HepG2 (cell line): Measurements from ENCODE around the gene TBC1D20. TPM values are rescaled to one million over a fixed set of nuclear protein-coding genes. Genes with fewer than 3 reads are reported as not detected.

Source experiments
- CAMTA2 ChIP-seq: sonication (generic); formaldehyde crosslinking; IDR thresholded peaks from 2 replicates; pipeline ENCODE4 v1.4.0; 2020; ENCODE audit warnings: mild to moderate bottlenecking, missing genetic modification reagents, borderline replicate concordance
- ESRRA ChIP-seq: sonication (generic); formaldehyde crosslinking; IDR thresholded peaks from 2 replicates; pipeline ENCODE4 v1.5.1; 2020; ENCODE audit warnings: mild to moderate bottlenecking, low read depth, missing genetic modification reagents
- FOXK2 ChIP-seq: fragments of 450-650 bp; IDR thresholded peaks from 2 replicates; pipeline ENCODE4 v1.6.1; 2016
- KLF12 ChIP-seq: sonication (generic); formaldehyde crosslinking; IDR thresholded peaks from 2 replicates; pipeline ENCODE4 v1.4.0; 2020; ENCODE audit warnings: missing genetic modification reagents, borderline replicate concordance
- KLF9 ChIP-seq: IDR thresholded peaks from 2 replicates; pipeline ENCODE4 v1.6.1; 2016; ENCODE audit warnings: low read depth
- MTF1 ChIP-seq: sonication (generic); formaldehyde crosslinking; IDR thresholded peaks from 2 replicates; pipeline ENCODE4 v1.5.0; 2020; ENCODE audit warnings: missing genetic modification reagents
- NBN ChIP-seq: fragments of 450-650 bp; conservative IDR thresholded peaks from 2 replicates; pipeline ENCODE4 v1.6.1; 2017
- NCOR1 ChIP-seq: fragments of 200-600 bp; sonication (generic); IDR thresholded peaks from 2 replicates; pipeline ENCODE4 v1.7.0; 2017; ENCODE audit warnings: antibody characterized with exemption, low read length, borderline replicate concordance
- RFX5 ChIP-seq: IDR thresholded peaks from 2 replicates; pipeline ENCODE4 v1.6.1; 2011; ENCODE audit warnings: low read depth, low read length, improper control_type of control experiment
- RORA ChIP-seq: sonication (generic); formaldehyde crosslinking; IDR thresholded peaks from 2 replicates; pipeline ENCODE4 v1.5.0; 2020; ENCODE audit warnings: mild to moderate bottlenecking, missing genetic modification reagents, moderate library complexity
- RXRB ChIP-seq: IDR thresholded peaks from 2 replicates; pipeline ENCODE4 v1.6.1; 2016; ENCODE audit warnings: borderline replicate concordance, missing genetic modification reagents, missing compliant biosample characterization
- SIN3B ChIP-seq: fragments of 150-350 bp; IDR thresholded peaks from 2 replicates; pipeline ENCODE4 v1.6.1; 2014; ENCODE audit warnings: low read length
- SMAD3 ChIP-seq: sonication (generic); formaldehyde crosslinking; IDR thresholded peaks from 2 replicates; pipeline ENCODE4 v1.4.0; 2020; ENCODE audit warnings: missing genetic modification reagents
- SNAPC2 ChIP-seq: sonication (generic); formaldehyde crosslinking; IDR thresholded peaks from 2 replicates; pipeline ENCODE4 v1.8.1; 2022; ENCODE audit warnings: mild to moderate bottlenecking, missing genetic modification reagents
- TBX2 ChIP-seq: sonication (generic); formaldehyde crosslinking; IDR thresholded peaks from 2 replicates; pipeline ENCODE4 v1.5.0; 2020; ENCODE audit warnings: missing genetic modification reagents, mild to moderate bottlenecking, borderline replicate concordance
- ZBTB20 ChIP-seq: sonication (generic); formaldehyde crosslinking; IDR thresholded peaks from 2 replicates; pipeline ENCODE4 v1.8.1; 2023; ENCODE audit warnings: missing genetic modification reagents, low read depth, mild to moderate bottlenecking, borderline replicate concordance
- ZFP62 ChIP-seq: sonication (generic); formaldehyde crosslinking; IDR thresholded peaks from 2 replicates; pipeline ENCODE4 v1.4.0; 2020; ENCODE audit warnings: missing genetic modification reagents
- ZNF263 ChIP-seq: sonication (generic); formaldehyde crosslinking; IDR thresholded peaks from 2 replicates; pipeline ENCODE4 v1.4.0; 2020; ENCODE audit warnings: missing genetic modification reagents
- ZNF292 ChIP-seq: sonication (generic); formaldehyde crosslinking; IDR thresholded peaks from 2 replicates; pipeline ENCODE4 v1.8.1; 2022; ENCODE audit warnings: mild to moderate bottlenecking, low read depth, missing genetic modification reagents, borderline replicate concordance
- ZNF432 ChIP-seq: sonication (generic); formaldehyde crosslinking; IDR thresholded peaks from 2 replicates; pipeline ENCODE4 v1.5.0; 2020; ENCODE audit warnings: missing genetic modification reagents, mild to moderate bottlenecking, borderline replicate concordance
- ZNF674 ChIP-seq: sonication (generic); formaldehyde crosslinking; IDR thresholded peaks from 2 replicates; pipeline ENCODE4 v1.5.0; 2020; ENCODE audit warnings: low read depth, mild to moderate bottlenecking, missing genetic modification reagents
- polyA plus RNA-seq, 8 experiments: library from polyadenylated mRNA; depleted of rRNA in 3 of 8; stranded (reverse) in 7 of 8; unstranded in 1 of 8; fragments of >200 nt; fragmentation: Illumina TruSeq in 4 of 8; extraction: Trizol in 4 of 8; gene quantifications; 2 replicates each; pipeline versions ENCODE4 v1.2.1 to v1.2.3, GENCODE V29; 2011 to 2016; ENCODE audit warnings: low read depth in 4 of 8, missing spikeins in 1 of 8, mixed read lengths in 1 of 8; ENCODE audit not compliant: insufficient read depth in 1 of 8
- total RNA-seq, 5 experiments: library from RNA; depleted of rRNA; stranded (reverse); fragments of >200 nt; fragmentation: Illumina TruSeq; extraction: Trizol; gene quantifications; 2 replicates each; pipeline ENCODE4 v1.2.3, GENCODE V29; 2016; ENCODE audit warnings: low read depth in 1 of 5
- TF ChIP-seq, protein P1 (sequence below): sonication (generic); formaldehyde crosslinking; IDR thresholded peaks from 2 replicates; pipeline ENCODE4 v1.4.0; 2020; ENCODE audit warnings: missing genetic modification reagents, borderline replicate concordance
- TF ChIP-seq, protein P2 (sequence below): sonication (generic); formaldehyde crosslinking; IDR thresholded peaks from 2 replicates; pipeline ENCODE4 v1.8.1; 2023; ENCODE audit warnings: mild to moderate bottlenecking, moderate library complexity, missing genetic modification reagents
- TF ChIP-seq, protein P3 (sequence below): IDR thresholded peaks from 2 replicates; pipeline ENCODE4 v1.6.1; 2016; ENCODE audit warnings: low read depth
- TF ChIP-seq, protein P4 (sequence below): sonication (generic); formaldehyde crosslinking; IDR thresholded peaks from 2 replicates; pipeline ENCODE4 v1.5.1; 2020; ENCODE audit warnings: mild to moderate bottlenecking, missing genetic modification reagents, moderate library complexity

TBC1D20 gene
- total and polyA plus RNA-seq, 2 of the 13 experiments (the other 11 are each of a cell fraction or from before 2014, with no cell fraction given) = 36.6 to 47.1 TPM

DNA sequence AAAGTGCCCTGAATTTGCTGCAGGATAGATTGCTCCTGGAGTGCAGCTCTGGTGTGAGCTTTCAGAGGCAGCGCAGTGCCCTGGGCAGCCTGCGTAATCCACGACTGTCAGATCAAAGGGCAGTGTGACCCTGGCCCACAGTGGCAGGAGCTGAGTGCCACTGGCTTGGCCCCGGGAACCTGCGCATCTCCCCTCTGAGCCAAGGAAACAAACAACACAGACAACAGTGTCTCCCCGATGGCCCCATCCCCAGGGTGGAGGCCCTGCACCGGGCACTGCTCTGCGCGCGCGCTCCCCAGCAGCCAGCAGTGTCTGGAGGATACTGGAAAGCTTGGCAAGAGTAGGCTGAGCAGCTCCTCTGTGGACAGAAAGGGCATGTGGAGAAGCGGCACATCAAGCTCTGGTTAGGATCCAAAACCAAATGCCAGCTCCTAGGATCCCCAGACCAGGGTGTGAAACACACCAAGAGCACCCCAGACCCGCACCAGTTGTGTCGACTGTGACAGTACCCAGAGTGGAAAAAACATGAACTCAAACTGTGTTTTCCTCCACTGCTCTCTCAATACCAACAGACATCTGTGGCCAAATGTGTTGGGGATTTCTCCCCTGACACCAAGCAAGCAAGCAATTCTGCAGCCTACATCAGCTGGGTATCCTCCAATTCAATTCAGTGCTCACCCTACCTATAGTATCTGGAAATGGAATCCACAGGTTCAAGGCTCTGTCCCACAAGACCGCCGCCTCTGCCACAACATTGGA, 27.5 kb downstream of the TBC1D20 start (continued):
- TF ChIP-seq, protein P1, sequence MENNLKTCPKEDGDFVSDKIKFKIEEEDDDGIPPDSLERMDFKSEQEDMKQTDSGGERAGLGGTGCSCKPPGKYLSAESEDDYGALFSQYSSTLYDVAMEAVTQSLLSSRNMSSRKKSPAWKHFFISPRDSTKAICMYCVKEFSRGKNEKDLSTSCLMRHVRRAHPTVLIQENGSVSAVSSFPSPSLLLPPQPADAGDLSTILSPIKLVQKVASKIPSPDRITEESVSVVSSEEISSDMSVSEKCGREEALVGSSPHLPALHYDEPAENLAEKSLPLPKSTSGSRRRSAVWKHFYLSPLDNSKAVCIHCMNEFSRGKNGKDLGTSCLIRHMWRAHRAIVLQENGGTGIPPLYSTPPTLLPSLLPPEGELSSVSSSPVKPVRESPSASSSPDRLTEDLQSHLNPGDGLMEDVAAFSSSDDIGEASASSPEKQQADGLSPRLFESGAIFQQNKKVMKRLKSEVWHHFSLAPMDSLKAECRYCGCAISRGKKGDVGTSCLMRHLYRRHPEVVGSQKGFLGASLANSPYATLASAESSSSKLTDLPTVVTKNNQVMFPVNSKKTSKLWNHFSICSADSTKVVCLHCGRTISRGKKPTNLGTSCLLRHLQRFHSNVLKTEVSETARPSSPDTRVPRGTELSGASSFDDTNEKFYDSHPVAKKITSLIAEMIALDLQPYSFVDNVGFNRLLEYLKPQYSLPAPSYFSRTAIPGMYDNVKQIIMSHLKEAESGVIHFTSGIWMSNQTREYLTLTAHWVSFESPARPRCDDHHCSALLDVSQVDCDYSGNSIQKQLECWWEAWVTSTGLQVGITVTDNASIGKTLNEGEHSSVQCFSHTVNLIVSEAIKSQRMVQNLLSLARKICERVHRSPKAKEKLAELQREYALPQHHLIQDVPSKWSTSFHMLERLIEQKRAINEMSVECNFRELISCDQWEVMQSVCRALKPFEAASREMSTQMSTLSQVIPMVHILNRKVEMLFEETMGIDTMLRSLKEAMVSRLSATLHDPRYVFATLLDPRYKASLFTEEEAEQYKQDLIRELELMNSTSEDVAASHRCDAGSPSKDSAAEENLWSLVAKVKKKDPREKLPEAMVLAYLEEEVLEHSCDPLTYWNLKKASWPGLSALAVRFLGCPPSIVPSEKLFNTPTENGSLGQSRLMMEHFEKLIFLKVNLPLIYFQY (CRISPR knock-in tag) = no peak
- TF ChIP-seq CAMTA2 (CRISPR knock-in tag) = no peak
- no peak for TF ChIP-seq KLF12 (CRISPR knock-in tag)
- no peak for TF ChIP-seq ZFP62 (CRISPR knock-in tag)
- no peak for TF ChIP-seq ZNF674 (CRISPR knock-in tag)
- TF ChIP-seq RORA = no peak
- TF ChIP-seq RFX5 = no peak
- TF ChIP-seq, protein P2, sequence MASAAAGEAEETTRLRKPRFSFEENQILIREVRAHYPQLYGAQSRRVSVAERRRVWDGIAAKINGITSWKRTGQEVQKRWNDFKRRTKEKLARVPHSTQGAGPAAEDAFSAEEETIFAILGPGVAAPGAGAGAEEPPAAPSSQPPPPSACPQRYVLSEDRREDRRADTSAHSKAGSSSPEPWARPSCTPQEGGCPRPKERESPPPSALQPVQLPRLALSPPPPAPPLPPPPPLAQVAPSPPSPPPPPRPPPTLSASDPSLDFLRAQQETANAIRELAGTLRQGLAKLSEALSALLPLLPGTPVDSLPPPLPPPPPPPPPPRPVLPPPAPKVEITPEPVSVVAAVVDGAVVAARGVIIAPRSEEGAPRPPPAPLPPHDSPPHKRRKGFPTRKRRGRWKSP = no peak
- TF ChIP-seq RXRB = no peak
- no peak for TF ChIP-seq TBX2 (CRISPR knock-in tag)
- no peak for TF ChIP-seq NCOR1
- TF ChIP-seq ZBTB20 (CRISPR knock-in tag) = no peak
- TF ChIP-seq, protein P3, sequence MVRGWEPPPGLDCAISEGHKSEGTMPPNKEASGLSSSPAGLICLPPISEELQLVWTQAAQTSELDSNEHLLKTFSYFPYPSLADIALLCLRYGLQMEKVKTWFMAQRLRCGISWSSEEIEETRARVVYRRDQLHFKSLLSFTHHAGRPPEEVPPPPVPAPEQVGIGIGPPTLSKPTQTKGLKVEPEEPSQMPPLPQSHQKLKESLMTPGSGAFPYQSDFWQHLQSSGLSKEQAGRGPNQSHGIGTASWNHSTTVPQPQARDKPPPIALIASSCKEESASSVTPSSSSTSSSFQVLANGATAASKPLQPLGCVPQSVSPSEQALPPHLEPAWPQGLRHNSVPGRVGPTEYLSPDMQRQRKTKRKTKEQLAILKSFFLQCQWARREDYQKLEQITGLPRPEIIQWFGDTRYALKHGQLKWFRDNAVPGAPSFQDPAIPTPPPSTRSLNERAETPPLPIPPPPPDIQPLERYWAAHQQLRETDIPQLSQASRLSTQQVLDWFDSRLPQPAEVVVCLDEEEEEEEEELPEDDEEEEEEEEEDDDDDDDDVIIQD (CRISPR knock-in tag) = no peak
- TF ChIP-seq, protein P4, sequence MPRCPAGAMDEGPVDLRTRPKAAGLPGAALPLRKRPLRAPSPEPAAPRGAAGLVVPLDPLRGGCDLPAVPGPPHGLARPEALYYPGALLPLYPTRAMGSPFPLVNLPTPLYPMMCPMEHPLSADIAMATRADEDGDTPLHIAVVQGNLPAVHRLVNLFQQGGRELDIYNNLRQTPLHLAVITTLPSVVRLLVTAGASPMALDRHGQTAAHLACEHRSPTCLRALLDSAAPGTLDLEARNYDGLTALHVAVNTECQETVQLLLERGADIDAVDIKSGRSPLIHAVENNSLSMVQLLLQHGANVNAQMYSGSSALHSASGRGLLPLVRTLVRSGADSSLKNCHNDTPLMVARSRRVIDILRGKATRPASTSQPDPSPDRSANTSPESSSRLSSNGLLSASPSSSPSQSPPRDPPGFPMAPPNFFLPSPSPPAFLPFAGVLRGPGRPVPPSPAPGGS = no peak; the same call in 1 of the 2 replicates
- no peak for TF ChIP-seq KLF9
- no peak for TF ChIP-seq ZNF263 (CRISPR knock-in tag)
- TF ChIP-seq SIN3B = no peak
- TF ChIP-seq ZNF432 (CRISPR knock-in tag) = no peak
- TF ChIP-seq NBN = no peak
- TF ChIP-seq SMAD3 (CRISPR knock-in tag) = no peak
- no peak for TF ChIP-seq ZNF292 (CRISPR knock-in tag)
- no peak for TF ChIP-seq SNAPC2 (CRISPR knock-in tag)
- no peak for TF ChIP-seq FOXK2
- no peak for TF ChIP-seq MTF1 (CRISPR knock-in tag)
- TF ChIP-seq ESRRA (CRISPR knock-in tag) = no peak
